HL-60 (cell line): ENCODE measurements around the gene ARPC1A.

Experiments used
- DNase-seq, 2 experiments: peaks; one replicate each; pipeline ENCODE4 v3.0.0-alpha.2; 2010 to 2020; ENCODE audit warnings: low read depth in 1 of 2, low spot score in 1 of 2
- H3K27ac ChIP-seq: fragments of 250-450 bp; sonication (Bioruptor Pico); replicated peaks from 2 replicates; pipeline ENCODE4 v1.5.1; 2020; ENCODE audit warnings: mild to moderate bottlenecking, moderate library complexity
- H3K27me3 ChIP-seq: fragments of 250-450 bp; sonication (Bioruptor Pico); 2 replicates; pipeline ENCODE4 v1.5.1; 2021; ENCODE audit warnings: mild to moderate bottlenecking, moderate library complexity; ENCODE audit not compliant: insufficient read depth, poor library complexity, severe bottlenecking
- H3K4me3 ChIP-seq: replicated peaks from 2 replicates; pipeline ENCODE4 v1.5.1; 2011; ENCODE audit warnings: mild to moderate bottlenecking, control low read depth, low read length; ENCODE audit not compliant: insufficient read depth
- GABPA ChIP-seq: IDR thresholded peaks from 2 replicates; pipeline ENCODE4 v1.6.1; 2012; ENCODE audit warnings: low read depth
- POLR2AphosphoS5 ChIP-seq: IDR thresholded peaks from 2 replicates; pipeline ENCODE4 v1.6.1; 2012; ENCODE audit warnings: low read depth
- REST ChIP-seq: IDR thresholded peaks from 2 replicates; pipeline ENCODE4 v1.6.1; 2012; ENCODE audit warnings: low read depth; ENCODE audit not compliant: insufficient replicate concordance
- SPI1 ChIP-seq: IDR thresholded peaks from 2 replicates; pipeline ENCODE4 v1.6.1; 2012; ENCODE audit warnings: low read depth, mild to moderate bottlenecking, borderline replicate concordance
- TF ChIP-seq, protein P1 (sequence below): IDR thresholded peaks from one replicate; pipeline ENCODE4 v1.5.1; 2011; ENCODE audit warnings: low read length, control low read depth, inconsistent platforms; ENCODE audit not compliant: insufficient read depth

Gene ARPC1A

DNA sequence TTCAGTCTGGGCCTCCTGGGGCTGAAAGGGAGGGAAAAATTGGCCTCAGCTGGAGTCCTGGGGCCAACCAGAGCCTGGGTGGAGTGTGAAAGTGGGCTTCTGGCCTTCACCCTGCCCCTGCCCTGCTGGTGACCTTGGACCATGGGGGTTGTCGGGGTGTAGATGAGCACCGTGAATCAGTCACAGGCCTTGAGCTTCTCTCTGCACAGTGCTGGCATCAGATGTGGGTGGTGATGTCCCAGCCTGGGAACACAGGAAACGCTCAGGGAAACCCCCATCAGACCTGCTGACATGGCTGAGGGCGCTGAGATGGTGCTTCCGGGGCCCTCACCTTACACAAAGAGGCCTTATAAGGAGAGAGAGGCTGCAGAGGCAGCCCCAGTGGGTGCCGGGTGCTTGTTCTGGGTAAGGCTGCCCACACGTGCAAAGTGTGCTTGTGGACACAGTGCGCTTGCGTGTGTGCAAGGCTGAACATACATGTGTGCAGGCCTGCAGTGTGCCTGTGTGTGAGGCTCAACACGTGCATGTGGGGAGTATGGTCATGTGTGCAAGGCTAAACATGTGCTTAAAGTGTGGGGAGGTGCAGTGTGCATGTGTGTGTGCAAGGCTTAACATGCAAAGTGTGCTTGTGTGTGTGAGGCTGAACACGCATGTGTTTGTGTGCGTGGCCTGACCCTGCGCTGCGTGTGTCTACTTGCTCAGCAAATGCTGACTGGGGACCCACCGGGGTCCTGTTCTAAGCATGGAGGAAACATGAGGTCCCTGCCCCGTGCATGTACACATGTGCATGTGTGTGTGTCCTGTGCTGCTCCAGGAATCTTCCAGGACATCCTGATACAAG, 55.3 kb downstream of the ARPC1A start:
- peak in 1 of 2 experiments; percentile 52 for DNase-seq
- peak overlapping the region; percentile 33 for H3K4me3 ChIP-seq

GRCh38 chr7:99381664-99382075, 56.0 kb downstream of the ARPC1A start:
- Histone ChIP-seq H3K27me3 (no peaks in the 10 kb centered on the region), H3K27ac (peak overlapping the region; percentile 86), H3K4me3 (no peak overlapping the region)

More for the DNA sequence above, 55.3 kb downstream of the ARPC1A start:
- TF ChIP-seq, protein P1, sequence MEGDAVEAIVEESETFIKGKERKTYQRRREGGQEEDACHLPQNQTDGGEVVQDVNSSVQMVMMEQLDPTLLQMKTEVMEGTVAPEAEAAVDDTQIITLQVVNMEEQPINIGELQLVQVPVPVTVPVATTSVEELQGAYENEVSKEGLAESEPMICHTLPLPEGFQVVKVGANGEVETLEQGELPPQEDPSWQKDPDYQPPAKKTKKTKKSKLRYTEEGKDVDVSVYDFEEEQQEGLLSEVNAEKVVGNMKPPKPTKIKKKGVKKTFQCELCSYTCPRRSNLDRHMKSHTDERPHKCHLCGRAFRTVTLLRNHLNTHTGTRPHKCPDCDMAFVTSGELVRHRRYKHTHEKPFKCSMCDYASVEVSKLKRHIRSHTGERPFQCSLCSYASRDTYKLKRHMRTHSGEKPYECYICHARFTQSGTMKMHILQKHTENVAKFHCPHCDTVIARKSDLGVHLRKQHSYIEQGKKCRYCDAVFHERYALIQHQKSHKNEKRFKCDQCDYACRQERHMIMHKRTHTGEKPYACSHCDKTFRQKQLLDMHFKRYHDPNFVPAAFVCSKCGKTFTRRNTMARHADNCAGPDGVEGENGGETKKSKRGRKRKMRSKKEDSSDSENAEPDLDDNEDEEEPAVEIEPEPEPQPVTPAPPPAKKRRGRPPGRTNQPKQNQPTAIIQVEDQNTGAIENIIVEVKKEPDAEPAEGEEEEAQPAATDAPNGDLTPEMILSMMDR = no peak
- TF ChIP-seq POLR2AphosphoS5 (peak; percentile 39; the same call in 1 of the 2 replicates), SPI1 (no peak), GABPA (no peak), REST (no peak)
- Histone ChIP-seq H3K27ac (peak overlapping the region; percentile 86), H3K27me3 (no peaks in the 10 kb centered on the region)

GRCh38 chr7:99383203-99383602, 57.5 kb downstream of the ARPC1A start:
- Histone ChIP-seq H3K27me3 (no peaks in the 10 kb centered on the region), H3K4me3 (no peak overlapping the region), H3K27ac (no peak overlapping the region)
- DNase-seq = no peak
- TF ChIP-seq REST (no peak), GABPA (no peak), SPI1 (no peak), POLR2AphosphoS5 (no peak)
- TF ChIP-seq, protein P1 = no peak

More at GRCh38 chr7:99381664-99382075, 56.0 kb downstream of the ARPC1A start:
- no peak for DNase-seq
- TF ChIP-seq, protein P1 = no peak
- TF ChIP-seq POLR2AphosphoS5 = peak; percentile 23; the same call in 1 of the 2 replicates
